SU-DHL-6 (cell line): ENCODE results near the gene STK10.

Experiments
- H2AFZ ChIP-seq: fragments of 200-600 bp; sonication (generic); 2 replicates; pipeline ENCODE4 v1.6.1; 2014; ENCODE audit warnings: low read depth, mild to moderate bottlenecking, moderate library complexity, mixed read lengths, antibody characterized with exemption, low read length; ENCODE audit not compliant: severe bottlenecking
- H3F3A ChIP-seq: fragments of 200-600 bp; shearing (Covaris generic); 2 replicates; pipeline ENCODE4 v1.6.0; 2016; ENCODE audit warnings: antibody characterized with exemption, mild to moderate bottlenecking; ENCODE audit not compliant: insufficient read depth
- H3K27ac ChIP-seq: fragments of 200-600 bp; sonication (generic); 2 replicates; pipeline ENCODE4 v1.5.1; 2016; ENCODE audit warnings: low read depth, mild to moderate bottlenecking, low read length, moderate library complexity, mixed read lengths
- H3K27me3 ChIP-seq: fragments of 200-600 bp; sonication (generic), shearing (Covaris generic); 2 replicates; pipeline ENCODE4 v1.6.0; 2014; ENCODE audit warnings: mild to moderate bottlenecking, low read length
- H3K36me3 ChIP-seq: fragments of 200-600 bp; sonication (generic); 2 replicates; pipeline ENCODE4 v1.6.1; 2014; ENCODE audit warnings: mild to moderate bottlenecking, low read length, mixed read lengths
- H3K4me2 ChIP-seq: fragments of 300-600, 200-600 bp; shearing (Covaris generic), sonication (generic); 2 replicates; pipeline ENCODE4 v1.6.0; 2014; ENCODE audit warnings: low read length, low read depth, mild to moderate bottlenecking; ENCODE audit not compliant: poor library complexity, severe bottlenecking
- H3K4me3 ChIP-seq: fragments of 200-600 bp; sonication (generic); 2 replicates; pipeline ENCODE4 v1.5.1; 2014; ENCODE audit warnings: antibody characterized with exemption, low read length, mild to moderate bottlenecking, mixed read lengths; ENCODE audit not compliant: insufficient read depth, poor library complexity, severe bottlenecking
- H3K79me2 ChIP-seq: fragments of 200-600 bp; sonication (generic); 2 replicates; pipeline ENCODE4 v1.6.1; 2014; ENCODE audit warnings: mild to moderate bottlenecking, low read length, moderate library complexity; ENCODE audit not compliant: insufficient read depth
- H3K9ac ChIP-seq: fragments of 200-600 bp; sonication (generic); 2 replicates; pipeline ENCODE4 v1.7.0; 2014; ENCODE audit warnings: mild to moderate bottlenecking, low read length
- H3K9me2 ChIP-seq: fragments of 200-600 bp; sonication (generic); replicated peaks from 2 replicates; pipeline ENCODE4 v1.6.1; 2014; ENCODE audit warnings: low read length; ENCODE audit not compliant: insufficient read depth
- H3K9me3 ChIP-seq: fragments of 200-600 bp; sonication (generic); 2 replicates; pipeline ENCODE4 v1.6.1; 2014; ENCODE audit warnings: low read length, mixed read lengths; ENCODE audit not compliant: insufficient read depth
- H4K20me1 ChIP-seq: fragments of 200-600 bp; sonication (generic); 2 replicates; pipeline ENCODE4 v1.6.1; 2014; ENCODE audit warnings: low read depth, mild to moderate bottlenecking, antibody characterized with exemption, low read length, moderate library complexity, mixed read lengths
- EZH2phosphoT487 ChIP-seq: fragments of 200-600 bp; sonication (generic), shearing (Covaris generic); conservative IDR thresholded peaks from 2 replicates; pipeline ENCODE4 v1.6.1; 2018; ENCODE audit warnings: mild to moderate bottlenecking, antibody characterized with exemption, low read length, moderate library complexity, mixed read lengths
- TF ChIP-seq, protein P1 (sequence below): fragments of 200-600 bp; sonication (generic); IDR thresholded peaks from one replicate; pipeline ENCODE4 v1.5.1; 2017; ENCODE audit warnings: antibody characterized with exemption, mild to moderate bottlenecking, low read length, moderate library complexity; ENCODE audit not compliant: insufficient read depth, poor library complexity, severe bottlenecking

Gene STK10

DNA sequence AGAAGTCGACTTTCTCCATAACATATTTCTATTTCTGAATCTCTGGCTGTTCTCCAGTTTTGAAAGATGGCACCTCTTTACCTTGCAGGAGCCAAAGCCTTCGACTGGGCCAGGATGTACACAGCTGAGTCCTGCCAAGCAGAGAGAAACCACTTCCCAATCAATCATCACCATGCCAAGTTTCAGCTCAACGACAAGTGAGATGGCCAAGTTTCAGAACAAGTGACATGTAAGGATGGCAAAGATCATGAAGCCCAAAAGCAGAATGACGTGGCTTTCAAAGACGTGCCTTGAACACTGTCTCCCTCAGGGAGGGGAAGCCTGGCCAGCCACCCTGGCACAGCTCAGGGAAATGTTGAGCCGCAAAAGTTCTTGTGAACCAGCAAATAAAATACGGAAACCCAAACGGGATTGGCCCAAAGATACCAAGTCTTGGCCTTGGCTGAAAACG, 17.7 kb downstream of the STK10 start:
- H3K36me3 ChIP-seq, result no peaks in the 10 kb centered on the region
- H3F3A ChIP-seq, result no peaks in the 10 kb centered on the region
- TF ChIP-seq EZH2phosphoT487, result no peak
- TF ChIP-seq, protein P1, sequence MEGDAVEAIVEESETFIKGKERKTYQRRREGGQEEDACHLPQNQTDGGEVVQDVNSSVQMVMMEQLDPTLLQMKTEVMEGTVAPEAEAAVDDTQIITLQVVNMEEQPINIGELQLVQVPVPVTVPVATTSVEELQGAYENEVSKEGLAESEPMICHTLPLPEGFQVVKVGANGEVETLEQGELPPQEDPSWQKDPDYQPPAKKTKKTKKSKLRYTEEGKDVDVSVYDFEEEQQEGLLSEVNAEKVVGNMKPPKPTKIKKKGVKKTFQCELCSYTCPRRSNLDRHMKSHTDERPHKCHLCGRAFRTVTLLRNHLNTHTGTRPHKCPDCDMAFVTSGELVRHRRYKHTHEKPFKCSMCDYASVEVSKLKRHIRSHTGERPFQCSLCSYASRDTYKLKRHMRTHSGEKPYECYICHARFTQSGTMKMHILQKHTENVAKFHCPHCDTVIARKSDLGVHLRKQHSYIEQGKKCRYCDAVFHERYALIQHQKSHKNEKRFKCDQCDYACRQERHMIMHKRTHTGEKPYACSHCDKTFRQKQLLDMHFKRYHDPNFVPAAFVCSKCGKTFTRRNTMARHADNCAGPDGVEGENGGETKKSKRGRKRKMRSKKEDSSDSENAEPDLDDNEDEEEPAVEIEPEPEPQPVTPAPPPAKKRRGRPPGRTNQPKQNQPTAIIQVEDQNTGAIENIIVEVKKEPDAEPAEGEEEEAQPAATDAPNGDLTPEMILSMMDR, result no peak
- peaks cover 89% of the 10 kb centered on the region for H3K79me2 ChIP-seq
- no peak overlapping the region for H3K4me2 ChIP-seq
- H3K27ac ChIP-seq, result no peak overlapping the region
- no peak overlapping the region for H2AFZ ChIP-seq
- no peaks in the 10 kb centered on the region for H3K9me3 ChIP-seq
- H3K9ac ChIP-seq, result no peak overlapping the region
- no peak overlapping the region for H3K4me3 ChIP-seq
- no peaks in the 10 kb centered on the region for H3K9me2 ChIP-seq
- no peaks in the 10 kb centered on the region for H3K27me3 ChIP-seq
- H4K20me1 ChIP-seq, result no peaks in the 10 kb centered on the region

DNA sequence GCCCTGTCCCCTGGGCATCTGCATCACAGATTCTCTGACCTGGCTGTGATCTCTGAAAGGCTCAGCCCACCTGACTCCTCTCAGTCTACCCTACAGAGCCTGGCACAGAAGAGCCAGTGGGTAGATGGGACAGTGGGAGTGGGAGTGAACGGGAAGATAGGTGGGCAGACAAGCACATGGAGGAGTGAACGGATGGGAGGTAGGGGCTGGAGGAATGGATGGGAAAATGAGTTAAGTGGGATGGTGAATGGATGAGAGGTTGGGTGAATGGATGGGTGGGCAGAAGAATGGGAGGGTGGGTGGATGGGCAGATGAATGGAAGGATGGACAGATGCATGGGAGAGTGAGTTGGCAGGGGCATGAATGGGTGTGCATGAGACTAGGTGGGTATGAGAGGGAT, 18.8 kb downstream of the STK10 start:
- Histone ChIP-seq H3K4me2 (no peak overlapping the region), H3K27me3 (no peaks in the 10 kb centered on the region), H3K9me2 (no peaks in the 10 kb centered on the region), H3K4me3 (no peak overlapping the region), H3K36me3 (no peaks in the 10 kb centered on the region), H4K20me1 (no peaks in the 10 kb centered on the region), H2AFZ (no peak overlapping the region), H3K27ac (no peak overlapping the region), H3F3A (no peaks in the 10 kb centered on the region), H3K79me2 (peaks cover 90% of the 10 kb centered on the region), H3K9ac (no peak overlapping the region), H3K9me3 (no peaks in the 10 kb centered on the region)
- no peak for TF ChIP-seq EZH2phosphoT487
- TF ChIP-seq, protein P1, result no peak

DNA sequence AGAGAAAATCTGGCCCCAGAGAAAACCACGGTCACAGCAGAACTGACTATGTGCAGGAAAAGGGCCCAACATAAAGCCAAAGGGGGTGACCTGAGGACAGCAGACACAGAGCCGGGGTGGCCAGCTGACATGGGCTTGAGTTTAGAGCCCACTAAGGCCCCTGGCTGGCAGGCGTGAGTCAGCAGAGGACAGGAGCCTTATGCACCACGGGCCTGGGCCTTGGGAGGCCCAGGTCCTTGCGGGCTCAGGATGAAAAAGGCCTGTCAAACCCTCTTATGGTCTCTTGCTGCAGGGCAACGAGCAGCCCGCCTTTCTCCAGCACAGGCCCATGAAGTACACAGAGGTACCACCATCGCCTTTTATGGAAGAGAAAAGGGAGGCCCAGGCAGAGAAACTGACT, 19.7 kb downstream of the STK10 start:
- H3K9ac ChIP-seq, result no peak overlapping the region
- no peaks in the 10 kb centered on the region for H3F3A ChIP-seq
- no peak overlapping the region for H3K4me3 ChIP-seq
- no peaks in the 10 kb centered on the region for H3K36me3 ChIP-seq
- no peaks in the 10 kb centered on the region for H3K9me3 ChIP-seq
- no peaks in the 10 kb centered on the region for H3K9me2 ChIP-seq
- H3K4me2 ChIP-seq, result no peak overlapping the region
- H2AFZ ChIP-seq, result no peak overlapping the region
- peaks cover 87% of the 10 kb centered on the region for H3K79me2 ChIP-seq
- no peaks in the 10 kb centered on the region for H3K27me3 ChIP-seq
- no peak for TF ChIP-seq EZH2phosphoT487
- TF ChIP-seq, protein P1, result no peak
- no peaks in the 10 kb centered on the region for H4K20me1 ChIP-seq
- no peak overlapping the region for H3K27ac ChIP-seq
